HL-60 (cell line): ENCODE measurements around the gene NUP43.
"Not testable (repeated sequence)": the region's sequence is repeated elsewhere in the genome, so short reads cannot be mapped to it uniquely, and the experiment has no call there.

Source experiments
- CTCF ChIP-seq: IDR thresholded peaks from one replicate; pipeline ENCODE4 v1.5.1; 2011; ENCODE audit warnings: low read length, control low read depth, inconsistent platforms; ENCODE audit not compliant: insufficient read depth
- POLR2AphosphoS5 ChIP-seq: IDR thresholded peaks from 2 replicates; pipeline ENCODE4 v1.6.1; 2012; ENCODE audit warnings: low read depth
- REST ChIP-seq: IDR thresholded peaks from 2 replicates; pipeline ENCODE4 v1.6.1; 2012; ENCODE audit warnings: low read depth; ENCODE audit not compliant: insufficient replicate concordance
- SPI1 ChIP-seq: IDR thresholded peaks from 2 replicates; pipeline ENCODE4 v1.6.1; 2012; ENCODE audit warnings: low read depth, mild to moderate bottlenecking, borderline replicate concordance

DNA sequence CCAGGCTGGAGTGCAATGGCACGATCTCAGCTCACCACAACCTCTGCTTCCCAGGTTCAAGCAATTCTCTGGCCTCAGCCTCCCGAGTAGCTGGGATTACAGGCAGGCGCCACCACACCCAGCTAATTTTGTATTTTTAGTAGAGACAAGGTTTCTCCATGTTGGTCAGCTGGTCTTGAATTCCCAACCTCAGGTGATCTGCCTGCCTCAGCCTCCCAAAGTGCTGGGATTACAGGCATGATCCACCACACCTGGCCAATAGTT is 7.0 kb upstream of the NUP43 start:
- not testable (repeated sequence) for TF ChIP-seq CTCF, POLR2AphosphoS5, REST, SPI1
